ENCODE data around the gene CHRDL2.

Gene CHRDL2

DNA sequence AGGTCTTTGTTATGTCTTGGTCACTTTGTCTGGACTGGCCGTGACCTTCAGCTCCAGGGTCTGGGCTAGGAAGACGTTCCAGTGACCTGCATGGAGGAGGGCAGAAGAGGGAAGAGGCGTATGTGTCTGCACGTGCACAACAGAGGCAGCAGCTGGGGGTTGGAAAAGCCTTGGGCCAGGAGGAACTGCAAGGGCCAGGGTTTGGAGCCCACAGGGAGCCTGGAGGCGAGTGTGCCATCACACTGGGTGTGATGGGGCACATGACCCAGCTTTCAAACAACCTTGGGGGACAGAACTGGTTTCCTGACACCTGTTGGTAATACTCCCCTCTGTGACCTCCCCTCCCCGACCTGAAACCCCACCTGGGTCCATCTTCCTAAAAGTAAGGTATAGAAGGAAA lies 34.7 kb downstream of the CHRDL2 start:
- peak in 1 of 2 donors; percentile 46 for DNase-seq (ENCODE audit: low read depth in 2 of 2)
- TF ChIP-seq, protein P1, sequence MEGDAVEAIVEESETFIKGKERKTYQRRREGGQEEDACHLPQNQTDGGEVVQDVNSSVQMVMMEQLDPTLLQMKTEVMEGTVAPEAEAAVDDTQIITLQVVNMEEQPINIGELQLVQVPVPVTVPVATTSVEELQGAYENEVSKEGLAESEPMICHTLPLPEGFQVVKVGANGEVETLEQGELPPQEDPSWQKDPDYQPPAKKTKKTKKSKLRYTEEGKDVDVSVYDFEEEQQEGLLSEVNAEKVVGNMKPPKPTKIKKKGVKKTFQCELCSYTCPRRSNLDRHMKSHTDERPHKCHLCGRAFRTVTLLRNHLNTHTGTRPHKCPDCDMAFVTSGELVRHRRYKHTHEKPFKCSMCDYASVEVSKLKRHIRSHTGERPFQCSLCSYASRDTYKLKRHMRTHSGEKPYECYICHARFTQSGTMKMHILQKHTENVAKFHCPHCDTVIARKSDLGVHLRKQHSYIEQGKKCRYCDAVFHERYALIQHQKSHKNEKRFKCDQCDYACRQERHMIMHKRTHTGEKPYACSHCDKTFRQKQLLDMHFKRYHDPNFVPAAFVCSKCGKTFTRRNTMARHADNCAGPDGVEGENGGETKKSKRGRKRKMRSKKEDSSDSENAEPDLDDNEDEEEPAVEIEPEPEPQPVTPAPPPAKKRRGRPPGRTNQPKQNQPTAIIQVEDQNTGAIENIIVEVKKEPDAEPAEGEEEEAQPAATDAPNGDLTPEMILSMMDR (IDR thresholded peaks at IDR 0.05; ENCODE audit: low read depth, low read length) = no peak
- H3K4me3 ChIP-seq (replicated peaks in 1 of 2; ENCODE audit: low read depth in 2 of 2, low read length in 2 of 2) = no peak overlapping the region

DNA sequence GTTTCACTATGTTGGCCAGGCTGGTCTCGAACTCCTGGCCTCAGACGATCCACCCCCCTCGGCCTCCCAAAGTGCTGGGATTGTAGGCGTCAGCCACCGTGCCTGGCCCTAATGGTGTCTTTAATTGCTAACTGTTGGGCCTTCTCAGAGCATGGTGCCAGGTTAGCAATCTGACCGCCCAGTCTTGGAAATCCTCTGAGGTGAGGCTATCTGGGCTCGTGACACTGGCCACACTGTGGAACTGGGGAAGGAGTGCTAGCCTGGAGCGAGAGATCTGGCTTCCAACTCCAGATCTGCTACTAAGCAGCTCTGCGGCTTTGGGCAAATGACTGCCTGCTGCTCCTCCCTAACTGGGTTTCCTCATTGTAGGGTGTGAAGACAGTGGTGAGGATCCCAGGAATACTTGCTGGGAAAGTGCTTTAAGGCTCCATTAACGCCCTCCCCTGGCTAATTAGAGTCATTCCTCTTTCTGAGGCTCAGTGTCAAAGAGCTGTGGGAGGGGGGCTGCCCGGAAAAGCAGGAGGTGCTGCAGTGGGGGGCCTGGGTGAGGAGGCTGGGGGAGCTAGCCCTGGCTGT lies 35.4 kb downstream of the CHRDL2 start:
- DNase-seq (ENCODE audit: low read depth in 2 of 2) = no peak
- H3K4me3 ChIP-seq (replicated peaks in 1 of 2; ENCODE audit: low read depth in 2 of 2, low read length in 2 of 2) = no peak overlapping the region
- TF ChIP-seq, protein P1 (IDR thresholded peaks at IDR 0.05; ENCODE audit: low read depth, low read length) = no peak

DNA sequence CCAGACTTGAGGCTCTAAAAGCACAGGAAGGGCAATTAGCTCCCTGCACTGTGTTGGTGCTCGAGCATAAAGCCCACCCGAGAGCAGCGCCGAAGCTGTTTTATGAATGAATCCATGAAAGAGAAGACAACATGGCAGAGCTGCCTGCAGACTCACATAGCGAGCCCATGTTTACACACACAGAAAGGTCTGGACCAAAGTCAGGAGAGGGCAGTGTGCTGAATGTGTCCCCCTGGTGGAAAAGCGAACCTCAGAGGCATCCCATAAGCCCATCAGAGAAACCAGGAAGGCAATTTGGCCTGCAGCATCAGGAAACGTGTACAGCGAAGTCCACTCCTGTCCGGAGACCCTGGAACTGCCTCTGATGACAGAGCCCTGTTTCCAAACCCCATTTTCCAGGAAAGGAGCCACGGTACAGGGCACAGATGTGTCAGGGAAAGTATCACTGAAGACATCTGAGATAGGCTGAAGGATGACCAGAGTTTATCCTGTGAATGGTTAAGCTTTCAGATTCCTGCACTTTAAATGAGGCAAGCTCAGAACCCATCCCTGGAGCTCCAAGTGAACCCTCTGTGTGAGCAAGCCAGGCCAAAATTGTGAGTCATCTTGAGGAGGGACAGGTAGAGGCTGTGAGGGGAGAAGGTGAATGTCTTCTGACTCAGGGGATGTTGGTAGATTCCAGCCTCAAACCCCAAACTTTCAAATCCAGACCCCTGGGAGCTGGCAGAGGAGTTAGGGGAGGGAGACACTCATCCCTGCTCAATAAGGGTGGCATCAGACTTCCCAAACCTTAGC lies 36.9 kb downstream of the CHRDL2 start:
- no peak for DNase-seq (ENCODE audit: low read depth in 2 of 2)

DNA sequence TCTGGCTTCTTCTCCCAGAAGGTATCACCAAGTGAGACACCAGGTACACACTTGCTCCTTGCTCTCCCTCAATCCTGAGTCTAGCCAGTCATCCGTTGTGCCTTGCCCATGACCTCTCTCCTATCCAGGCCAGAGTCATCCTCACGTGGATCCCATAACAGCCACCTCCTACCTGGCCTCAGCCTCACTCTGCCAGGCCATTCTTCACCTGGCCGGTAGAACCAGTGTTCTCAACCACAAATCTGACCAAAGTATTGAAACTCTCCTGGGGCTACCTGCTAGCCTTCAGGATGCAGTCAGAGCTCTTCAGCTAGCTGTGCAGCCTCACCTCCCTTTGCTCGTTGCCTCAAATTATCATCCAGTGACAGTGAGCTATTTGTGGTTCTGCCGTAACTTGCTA lies 37.7 kb downstream of the CHRDL2 start:
- DNase-seq (ENCODE audit: low read depth in 2 of 2) = no peak
- H3K4me3 ChIP-seq (replicated peaks in 1 of 2; ENCODE audit: low read depth in 2 of 2, low read length in 2 of 2) = no peak overlapping the region
- TF ChIP-seq, protein P1 (IDR thresholded peaks at IDR 0.05; ENCODE audit: low read depth, low read length) = no peak

More for the DNA sequence above, 36.9 kb downstream of the CHRDL2 start:
- TF ChIP-seq, protein P1 (IDR thresholded peaks at IDR 0.05; ENCODE audit: low read depth, low read length) = peak; percentile 20
- no peak overlapping the region for H3K4me3 ChIP-seq (replicated peaks in 1 of 2; ENCODE audit: low read depth in 2 of 2, low read length in 2 of 2)

DNA sequence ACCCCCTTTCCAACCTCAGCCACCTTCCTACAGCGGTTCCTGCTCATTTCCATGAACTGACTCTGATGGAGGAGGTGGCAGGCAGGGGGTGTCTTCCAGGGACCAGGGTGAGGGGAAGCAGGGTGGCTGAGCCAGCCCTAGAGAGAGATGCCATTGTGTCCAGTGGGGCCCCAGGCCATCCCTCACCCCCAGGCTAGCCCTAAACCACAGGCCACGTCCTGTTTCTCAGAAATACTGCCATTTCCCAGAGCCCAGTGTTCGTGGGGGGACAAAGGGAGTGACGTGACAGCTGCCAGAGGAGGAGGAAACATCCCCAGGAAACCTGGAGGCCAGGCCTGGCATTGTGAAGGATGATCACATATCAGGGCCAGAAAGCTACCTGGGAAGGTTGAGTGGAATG lies 39.5 kb downstream of the CHRDL2 start:
- TF ChIP-seq, protein P1 (IDR thresholded peaks at IDR 0.05; ENCODE audit: low read depth, low read length) = no peak
- no peak overlapping the region for H3K4me3 ChIP-seq (replicated peaks in 1 of 2; ENCODE audit: low read depth in 2 of 2, low read length in 2 of 2)
- DNase-seq (ENCODE audit: low read depth in 2 of 2) = no peak

DNA sequence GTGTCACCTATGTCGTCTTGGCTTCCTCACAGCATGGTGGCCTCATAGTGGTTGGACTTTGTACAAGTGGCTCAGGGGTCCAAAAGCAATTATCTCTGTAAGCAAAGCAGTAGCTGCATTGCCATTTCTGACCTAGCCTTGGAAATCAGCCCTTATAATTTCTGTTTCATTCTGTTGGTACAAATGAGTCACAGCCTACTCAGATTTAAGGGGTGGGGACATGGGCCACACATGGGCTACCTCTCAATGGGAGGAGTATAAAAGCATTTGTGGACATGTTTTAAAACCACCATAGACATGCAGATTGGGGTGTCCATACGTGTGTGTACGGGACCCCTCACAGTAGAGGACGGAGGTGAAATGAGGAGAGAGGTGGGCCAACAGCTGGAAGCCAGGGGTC lies 41.6 kb downstream of the CHRDL2 start:
- TF ChIP-seq, protein P1 (IDR thresholded peaks at IDR 0.05; ENCODE audit: low read depth, low read length) = no peak
- H3K4me3 ChIP-seq (replicated peaks in 1 of 2; ENCODE audit: low read depth in 2 of 2, low read length in 2 of 2) = no peak overlapping the region
- DNase-seq (ENCODE audit: low read depth in 2 of 2) = peak; percentile 40 to 74

Measured in cardiac fibroblast (primary cell).